CD4-positive, alpha-beta T cell treated with Interleukin-15 for 4 hours (primary cell): Measurements from ENCODE around the gene SGPP2.

ENCODE experiments used
- DNase-seq: peaks from one replicate; pipeline ENCODE4 v3.0.0-alpha.2; 2020; ENCODE audit warnings: low spot score

The SGPP2 gene

DNA sequence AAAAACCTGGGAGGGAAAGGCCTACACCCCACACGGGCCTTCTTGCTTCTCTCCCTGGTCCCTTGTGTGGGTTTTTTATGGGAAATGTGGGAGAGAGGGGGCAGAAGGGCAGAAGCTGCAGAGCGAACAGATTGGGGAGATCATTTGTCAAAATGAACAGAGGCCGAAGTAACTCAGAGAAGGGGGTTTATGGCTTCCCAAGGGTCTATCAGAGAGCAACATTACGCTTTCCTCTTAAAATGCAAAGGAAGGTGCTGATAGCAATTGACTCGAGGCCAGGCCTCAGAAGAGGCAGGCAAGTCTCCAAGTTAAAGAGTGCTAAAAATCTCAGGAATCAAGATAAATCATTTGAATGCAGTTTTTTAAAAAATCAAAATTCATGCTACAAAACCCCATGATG, 101.5 kb downstream of the SGPP2 start:
- no peak for DNase-seq

DNA sequence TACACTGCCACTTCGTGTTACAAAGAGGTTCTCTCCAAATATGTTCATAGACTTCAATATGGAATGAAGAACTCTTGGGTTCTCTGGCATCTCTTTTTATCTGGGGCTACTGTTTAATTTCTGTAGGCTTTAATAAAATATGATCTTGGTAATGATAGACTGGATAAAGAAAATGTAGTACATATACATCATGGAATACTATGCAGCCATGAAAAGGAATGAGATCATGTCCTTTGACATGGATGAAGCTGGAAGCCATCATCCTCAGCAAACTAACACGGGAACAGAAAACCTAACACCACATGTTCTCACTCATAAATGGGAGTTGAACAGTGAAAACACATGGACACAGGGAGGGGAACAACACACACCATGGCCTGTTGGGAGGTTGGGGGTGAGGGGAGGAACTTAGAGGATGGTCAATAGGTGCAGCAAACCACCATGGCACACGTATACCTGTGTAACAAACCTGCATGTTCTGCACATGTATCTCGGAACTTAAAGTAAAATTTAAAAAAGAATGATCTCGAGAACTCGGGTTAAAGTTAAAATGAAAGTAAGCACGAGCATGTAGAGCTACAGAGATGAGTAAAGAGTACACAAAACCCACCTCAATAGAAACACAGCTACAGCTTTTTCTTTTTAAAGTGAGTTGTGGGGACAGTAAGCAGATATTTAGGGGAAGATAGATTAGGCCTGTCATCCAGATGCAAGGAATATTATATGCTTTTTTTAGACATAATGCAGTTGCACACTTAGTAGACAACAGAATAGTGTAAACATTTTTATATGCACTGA, 102.3 kb downstream of the SGPP2 start:
- DNase-seq, result no peak

- no peak for DNase-seq
Observed at GRCh38 chr2:222532315-222532714, 108.0 kb downstream of the SGPP2 start.

- no peak for DNase-seq
Observed at GRCh38 chr2:222535477-222535876, 111.1 kb downstream of the SGPP2 start.

DNA sequence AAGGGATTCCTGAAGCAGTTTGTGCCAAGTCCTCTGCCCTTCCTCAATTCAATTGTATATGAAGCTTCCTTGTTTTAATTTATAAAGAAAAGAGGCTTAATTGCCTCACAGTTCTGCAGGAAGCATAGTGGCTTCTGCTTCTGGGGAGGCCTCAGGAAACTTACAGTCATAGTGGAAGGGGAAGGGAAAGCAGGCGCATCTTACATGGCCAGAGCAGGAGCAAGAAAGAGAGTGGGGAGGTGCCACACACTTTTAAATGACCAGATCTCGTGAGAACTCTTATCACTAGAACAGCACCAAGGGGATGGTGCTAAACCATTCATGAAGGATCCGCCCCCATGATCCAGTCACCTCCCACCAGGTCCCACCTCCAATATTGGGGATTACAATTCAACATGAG, 114.2 kb downstream of the SGPP2 start:
- DNase-seq, result no peak

- no peak for DNase-seq
Observed at GRCh38 chr2:222544661-222545060, 120.3 kb downstream of the SGPP2 start.

DNA sequence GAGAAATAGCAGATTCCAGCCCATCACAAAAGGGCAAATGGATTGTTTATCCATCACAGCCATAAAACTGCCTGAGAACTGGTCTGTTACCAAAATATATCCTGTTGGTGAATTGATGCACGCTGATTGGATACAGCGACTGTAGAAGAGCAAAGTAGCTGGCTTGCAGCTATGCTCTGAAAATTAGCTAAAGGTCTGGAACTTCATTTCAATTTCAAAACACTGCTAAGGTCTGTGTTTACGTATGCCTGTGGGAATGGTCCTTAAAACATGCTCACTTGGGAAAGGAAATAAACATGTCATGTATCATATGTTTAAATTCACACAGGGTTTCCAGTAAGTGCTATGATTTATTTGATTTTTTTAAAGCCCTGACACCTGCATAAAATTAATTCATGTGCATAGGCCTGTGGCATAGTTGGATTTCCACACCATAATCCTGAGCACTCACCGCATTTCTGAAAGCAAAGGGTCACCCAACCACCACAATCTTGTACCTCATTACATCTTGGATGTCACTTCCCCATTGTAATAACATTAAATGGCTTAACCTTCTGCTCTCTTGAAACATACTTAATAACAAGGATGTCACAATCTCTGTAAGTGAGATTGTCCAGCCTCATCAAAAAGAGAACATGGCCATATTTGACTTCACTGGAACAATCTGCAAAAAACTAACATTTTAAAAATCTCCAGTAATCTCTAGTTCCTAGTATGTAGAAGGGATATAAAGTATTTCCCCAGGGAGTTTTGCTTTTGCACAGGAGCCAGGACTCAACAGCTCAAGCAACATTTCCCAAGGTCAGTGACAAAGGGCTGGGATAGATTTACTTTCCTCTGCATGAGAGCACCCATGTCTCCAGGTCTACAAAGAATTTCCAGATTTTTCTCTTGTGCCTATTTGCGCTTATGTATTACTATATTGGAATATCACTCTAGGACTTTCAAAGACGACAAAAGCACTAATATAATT, 121.8 kb downstream of the SGPP2 start:
- DNase-seq, result no peak

DNA sequence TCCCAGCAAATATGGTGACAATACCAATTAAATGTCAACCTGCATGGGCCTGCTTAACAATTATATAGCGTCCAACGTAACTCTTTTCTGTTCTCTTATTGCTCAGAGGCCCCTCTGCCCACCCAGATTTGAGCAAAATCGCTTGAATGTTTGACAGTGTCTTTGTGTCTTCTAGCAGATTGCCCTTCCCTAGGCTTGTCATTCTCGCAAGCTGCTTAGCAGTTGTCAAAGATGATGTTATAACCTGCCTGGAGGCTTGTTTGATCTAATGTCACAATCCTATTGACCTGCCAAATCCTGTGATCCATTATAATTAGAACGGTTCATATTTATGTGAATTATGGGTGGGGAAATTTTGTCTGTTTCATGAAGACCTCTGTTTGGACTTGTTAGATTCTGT, 122.7 kb downstream of the SGPP2 start:
- DNase-seq, result no peak

DNA sequence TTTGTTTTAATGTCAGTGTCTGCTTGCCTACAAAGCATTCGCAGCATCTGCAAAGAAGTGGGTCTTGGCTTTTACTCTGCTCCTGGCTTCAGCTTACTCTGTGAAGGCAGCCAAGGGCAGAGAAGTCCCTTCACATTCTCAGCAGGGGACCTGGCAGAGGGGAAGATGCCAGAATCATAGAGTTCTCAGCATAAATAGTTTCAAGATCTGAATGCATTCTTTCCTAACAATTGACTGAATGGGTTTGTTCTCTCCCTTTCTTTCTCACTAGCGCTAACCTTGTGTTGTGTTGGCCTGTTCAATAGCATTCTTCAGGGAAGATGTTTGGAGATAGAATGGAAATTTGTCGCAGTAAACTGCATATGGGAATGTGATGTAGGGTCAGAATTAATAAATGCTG, 124.6 kb downstream of the SGPP2 start:
- no peak for DNase-seq

DNA sequence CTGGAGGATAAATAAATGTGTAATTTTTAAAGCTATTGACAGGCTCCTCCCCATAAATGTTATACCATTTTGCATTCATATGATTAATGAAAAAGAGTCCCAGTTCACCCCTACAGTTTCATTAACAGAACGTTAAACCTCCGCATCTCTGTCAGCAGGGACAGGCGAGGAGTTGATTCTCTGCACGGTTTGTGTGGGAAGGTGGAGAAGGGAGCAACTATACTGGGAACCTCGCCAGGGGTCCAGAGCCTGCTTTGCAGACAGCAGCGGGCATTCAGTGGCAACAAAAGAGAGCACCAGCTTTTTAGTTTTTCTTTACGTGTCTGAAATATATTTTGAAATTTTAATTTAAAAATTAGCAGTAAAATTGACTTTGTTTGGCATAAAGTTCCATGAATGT, 130.2 kb downstream of the SGPP2 start:
- DNase-seq, result no peak

GRCh38 chr2:222561151-222561550, 136.8 kb downstream of the SGPP2 start:
- DNase-seq, result no peak

- DNase-seq, result peak; percentile 45
Observed at GRCh38 chr2:222561817-222562645, 137.7 kb downstream of the SGPP2 start.

DNA sequence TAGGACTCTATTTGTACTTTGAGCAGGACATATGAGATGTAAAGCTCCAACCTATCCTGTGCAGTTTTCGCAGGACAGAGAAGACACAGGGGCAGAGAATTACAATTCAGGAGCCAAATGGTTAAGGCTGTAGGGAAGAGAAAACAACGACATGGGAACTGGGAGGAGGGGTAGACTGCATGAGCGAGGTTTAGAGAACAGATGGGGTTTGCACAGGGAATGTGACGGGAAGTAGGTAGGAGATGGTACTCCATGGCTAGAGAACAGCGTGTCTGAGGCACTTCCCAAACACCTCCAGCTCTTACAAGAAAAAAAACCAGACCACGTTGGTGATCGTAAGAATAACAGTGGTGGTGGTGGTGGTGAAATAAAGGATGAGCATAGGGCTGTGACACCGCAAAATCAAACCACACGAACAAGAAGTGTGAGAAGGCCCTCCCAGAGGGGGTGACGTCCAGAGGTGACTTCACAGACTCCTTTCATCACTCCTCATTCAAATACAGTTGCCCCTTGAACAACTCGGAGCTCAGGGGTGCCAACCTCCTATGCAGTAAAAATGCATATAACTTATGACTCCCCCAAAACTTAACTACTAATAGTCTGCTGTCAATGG, 138.9 kb downstream of the SGPP2 start:
- no peak for DNase-seq

GRCh38 chr2:222563936-222564335, 139.6 kb downstream of the SGPP2 start:
- DNase-seq, result no peak

- no peak for DNase-seq
Observed at GRCh38 chr2:222566229-222566628, 141.9 kb downstream of the SGPP2 start.

GRCh38 chr2:222568865-222569264, 144.5 kb downstream of the SGPP2 start:
- no peak for DNase-seq

DNA sequence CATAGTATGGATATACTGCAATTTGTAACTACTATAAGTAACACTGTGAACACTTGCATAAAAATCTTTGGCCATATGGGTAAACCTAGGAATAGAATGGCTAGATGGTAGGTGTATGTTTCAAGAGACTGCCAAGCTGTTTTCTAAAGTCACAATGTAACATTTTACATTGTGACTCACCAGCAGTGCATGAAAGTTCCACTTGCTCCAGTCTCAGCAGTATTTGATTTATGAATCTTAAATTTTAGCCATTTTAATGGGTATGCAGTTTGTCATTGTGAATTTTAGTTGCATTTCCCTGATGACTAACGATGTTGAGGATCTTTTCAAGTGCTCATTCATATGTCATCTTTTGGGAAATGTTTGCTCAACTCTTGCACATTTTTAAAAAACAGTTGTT, 145.5 kb downstream of the SGPP2 start:
- DNase-seq, result no peak

- DNase-seq, result no peak
Observed at GRCh38 chr2:222572264-222572721, 147.9 kb downstream of the SGPP2 start.

DNA sequence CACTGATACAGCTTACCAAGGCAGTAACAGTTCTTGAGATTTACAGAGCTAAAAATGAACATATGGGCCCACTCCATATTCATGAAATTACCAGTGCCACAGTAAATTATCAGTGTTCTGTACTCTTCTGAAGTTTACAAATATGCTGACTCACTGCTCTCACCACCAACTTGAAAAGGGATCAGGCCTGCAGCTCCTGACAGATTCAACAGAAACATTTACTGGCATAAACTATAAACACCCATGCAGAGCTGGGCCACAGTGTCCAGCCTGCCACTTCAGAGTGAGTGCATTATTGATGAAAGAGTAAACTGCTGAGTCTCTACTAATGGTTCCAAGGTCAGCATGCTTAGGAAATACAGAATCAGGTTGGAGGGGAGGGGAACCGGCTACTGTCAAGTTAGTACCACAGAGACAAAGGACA, 148.4 kb downstream of the SGPP2 start:
- no peak for DNase-seq

GRCh38 chr2:222575618-222576017, 151.3 kb downstream of the SGPP2 start:
- no peak for DNase-seq
